NAMALWA (cell line): ENCODE measurements around the gene NPHP4.

Experiments
- DNase-seq: peaks from one replicate; pipeline ENCODE4 v3.0.0-alpha.2; 2015; ENCODE audit warnings: low spot score

NPHP4 gene

DNA sequence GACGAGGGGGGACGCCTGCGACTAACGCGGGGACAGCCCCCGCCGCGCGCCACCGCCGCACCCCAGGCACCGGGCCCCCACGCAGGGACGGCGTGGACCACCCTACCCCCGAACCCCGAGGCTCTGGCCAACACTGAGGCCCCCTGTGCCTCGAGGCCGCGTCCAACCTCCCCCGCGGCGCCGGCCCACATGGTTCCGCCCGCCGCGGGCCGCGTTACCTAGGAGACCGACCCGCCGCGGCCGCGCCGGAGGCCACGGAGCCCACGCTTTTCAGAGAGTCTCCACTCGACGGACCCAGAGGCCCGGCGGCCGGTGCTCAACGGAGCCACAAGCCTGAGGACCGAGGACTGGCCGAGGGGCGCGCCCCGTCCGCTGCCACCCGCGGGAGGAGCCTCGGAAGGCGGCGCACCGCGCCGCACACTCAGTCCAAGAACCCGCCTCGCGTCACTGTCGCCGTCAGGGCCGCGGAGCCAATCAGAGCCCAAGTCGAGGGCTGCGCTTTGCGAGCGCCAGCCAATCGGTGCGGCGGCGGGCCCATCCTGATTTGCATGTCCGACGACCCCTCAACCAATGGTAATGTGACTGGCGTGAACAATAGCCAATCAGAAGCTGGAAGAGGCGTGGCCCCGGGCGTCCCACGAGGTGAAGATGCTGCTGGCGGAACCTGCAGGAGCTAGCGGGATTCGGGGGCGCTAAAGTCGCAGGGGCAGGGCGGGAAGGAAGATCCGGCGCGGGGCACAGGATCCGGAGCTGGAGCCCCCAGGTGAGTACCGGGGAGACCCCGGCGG lies at the start of gene NPHP4:
Gene NPHP4, minus strand, starts transcription at position 400 of the 788 bp plus-strand sequence. CDS start 6,136 bp downstream, outside the sequence.
- DNase-seq: peak; percentile 100

DNA sequence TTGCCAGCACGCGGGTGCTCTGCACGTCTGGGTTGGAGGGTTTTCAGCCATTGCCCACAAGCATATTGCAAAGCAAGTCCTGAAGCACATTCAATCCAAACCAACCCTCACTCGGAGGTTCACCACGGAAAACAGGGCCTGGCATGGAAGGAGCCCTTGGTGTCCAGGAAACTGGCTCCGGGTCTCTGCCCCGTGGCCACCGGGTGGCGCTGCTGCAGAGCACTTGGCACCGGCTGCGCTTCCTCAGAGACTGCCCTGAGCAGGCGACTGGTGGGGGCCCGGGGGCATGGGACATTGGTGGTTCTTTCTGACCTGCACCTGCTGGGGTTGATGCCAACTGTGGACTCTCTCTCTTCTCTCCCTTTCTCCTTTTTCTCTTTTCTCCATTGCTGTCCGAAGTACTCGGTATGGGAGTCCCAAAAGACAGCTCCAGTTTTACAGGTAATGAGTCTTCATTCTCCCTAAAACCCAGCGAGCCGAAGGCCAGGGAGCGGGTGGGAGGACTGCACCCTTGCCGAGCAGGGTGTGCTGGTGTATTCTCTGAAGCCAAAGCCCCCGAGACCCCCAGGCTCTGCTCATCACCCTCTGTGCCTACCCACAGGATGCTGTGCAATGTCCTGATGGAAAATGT lies 49.3 kb upstream of the NPHP4 start:
- peak; percentile 46 for DNase-seq

DNA sequence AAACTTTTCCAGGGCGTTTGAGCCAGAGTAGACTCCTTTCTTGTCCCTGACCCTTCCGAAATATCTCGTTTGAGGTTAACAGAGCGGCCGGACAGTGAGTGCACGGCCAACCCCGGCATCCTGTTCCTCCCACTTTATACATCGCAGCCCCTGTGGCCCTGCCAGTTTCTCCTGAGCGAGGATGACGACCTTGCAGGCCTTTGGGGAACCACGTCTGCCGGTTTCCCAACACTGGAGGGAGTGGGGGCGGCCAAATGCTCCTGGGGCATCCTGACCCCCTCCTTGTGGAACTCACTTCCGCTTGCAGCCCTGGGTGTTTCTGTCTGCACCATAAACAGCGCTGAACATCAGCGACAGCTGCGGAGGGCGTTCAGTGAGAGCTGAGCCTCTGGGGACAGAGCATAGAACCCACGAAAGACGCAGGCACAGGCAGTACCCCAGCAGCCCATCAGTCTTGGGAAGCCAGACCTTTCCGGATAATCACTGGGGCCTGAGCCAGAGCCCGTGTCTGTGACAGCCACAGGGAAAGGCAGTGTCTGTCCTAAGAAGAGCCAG lies 48.7 kb upstream of the NPHP4 start:
- DNase-seq: no peak

DNA sequence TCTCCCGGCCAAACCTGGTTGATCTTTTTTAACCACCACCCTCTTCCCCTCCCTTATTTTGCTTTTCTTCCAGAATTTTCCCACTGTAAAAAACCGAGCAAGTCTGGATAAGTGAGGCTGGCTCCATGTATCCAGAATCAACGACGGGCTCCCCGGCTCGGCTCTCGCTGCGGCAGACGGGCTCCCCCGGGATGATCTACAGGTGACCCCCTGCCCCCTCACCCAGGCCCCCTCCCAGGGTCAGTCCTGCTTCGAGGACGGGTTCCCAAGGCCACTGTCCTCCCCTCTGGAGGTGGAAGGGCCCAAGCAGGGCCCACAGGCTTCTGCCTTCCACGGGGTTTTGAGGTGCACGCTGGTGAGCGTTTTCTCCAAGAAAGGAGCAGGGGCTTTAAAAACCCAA lies 48.2 kb upstream of the NPHP4 start:
- DNase-seq: no peak

DNA sequence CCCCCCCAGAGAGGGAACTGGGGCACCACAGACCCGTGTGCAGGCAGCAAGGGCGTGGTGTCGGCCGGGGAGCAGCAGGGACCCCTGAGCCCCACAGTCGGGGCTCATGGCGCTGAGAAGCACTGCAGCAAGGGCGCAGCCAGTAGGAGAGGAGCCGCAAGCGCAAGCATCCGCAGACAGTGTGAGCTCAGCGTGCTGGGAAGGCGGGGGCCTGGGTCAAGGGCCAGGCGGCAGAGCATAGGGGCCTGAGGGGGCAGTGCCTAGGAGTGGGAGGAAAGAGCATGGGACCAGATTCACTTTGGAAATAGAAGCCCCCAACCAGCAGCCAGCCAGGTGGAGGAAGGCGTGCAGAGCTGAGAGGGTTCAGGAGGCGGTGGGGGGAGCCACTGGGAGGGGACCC lies 46.8 kb upstream of the NPHP4 start:
- no peak for DNase-seq

DNA sequence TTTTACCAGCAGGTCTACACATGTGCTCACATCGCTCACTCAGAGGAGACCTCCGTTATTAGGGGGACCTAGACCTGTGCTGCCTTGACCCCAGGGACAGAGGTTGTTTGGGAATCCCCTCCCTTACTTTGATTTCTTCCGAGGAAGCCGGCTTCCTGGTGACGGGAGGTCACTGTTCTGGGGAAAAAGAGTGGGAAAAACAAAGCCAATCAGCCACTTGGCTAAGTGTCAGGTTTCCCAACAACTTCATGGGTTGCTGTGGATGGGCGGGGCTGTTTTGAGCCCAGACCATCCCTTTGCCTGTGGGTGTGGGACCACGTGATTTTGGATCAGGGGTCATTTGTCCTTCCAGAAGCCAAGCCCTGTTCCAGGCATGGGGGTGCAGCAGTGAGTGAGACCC lies 46.4 kb upstream of the NPHP4 start:
- DNase-seq: no peak

DNA sequence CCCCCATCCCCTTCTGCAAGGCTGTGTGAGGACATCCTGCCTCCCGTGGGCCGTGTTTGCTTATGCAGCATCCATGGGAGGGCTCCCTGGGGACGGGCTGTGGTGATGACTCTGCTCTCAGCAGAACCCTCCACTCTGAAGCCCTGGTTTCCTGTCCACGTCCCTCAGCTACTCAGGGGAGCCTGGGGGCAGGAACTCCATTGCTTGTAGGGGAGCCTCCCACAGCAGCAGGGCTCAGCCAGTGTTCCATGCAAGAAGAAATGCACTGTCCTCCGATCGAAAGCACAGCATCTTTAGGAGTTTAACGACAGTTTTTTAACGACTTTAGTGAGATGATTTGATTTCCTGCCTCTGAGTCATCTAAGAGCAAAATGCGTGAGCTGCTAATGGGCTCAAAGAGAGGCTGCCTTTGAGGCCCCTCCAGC lies 45.1 kb upstream of the NPHP4 start:
- peak; percentile 49 for DNase-seq

DNA sequence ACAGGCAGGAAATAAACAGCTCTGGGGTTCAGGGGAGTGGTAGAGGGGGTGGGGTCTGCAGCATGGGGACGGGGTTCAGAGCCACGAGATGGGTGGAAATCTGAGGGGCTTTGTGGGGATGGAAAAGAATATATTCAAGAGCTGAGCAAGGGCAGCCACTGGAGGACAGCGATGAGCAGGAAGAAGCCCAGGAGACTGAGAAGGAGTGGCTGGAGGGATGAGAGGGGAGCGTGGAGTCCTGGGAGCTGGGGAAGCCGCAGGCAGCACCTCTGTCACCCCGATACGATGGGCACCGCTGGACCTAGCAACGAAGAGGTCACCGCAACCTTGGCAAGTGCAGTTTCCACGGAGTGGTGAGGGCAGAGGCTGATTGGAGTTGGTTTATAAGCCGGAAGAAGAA lies 43.5 kb upstream of the NPHP4 start:
- no peak for DNase-seq

DNA sequence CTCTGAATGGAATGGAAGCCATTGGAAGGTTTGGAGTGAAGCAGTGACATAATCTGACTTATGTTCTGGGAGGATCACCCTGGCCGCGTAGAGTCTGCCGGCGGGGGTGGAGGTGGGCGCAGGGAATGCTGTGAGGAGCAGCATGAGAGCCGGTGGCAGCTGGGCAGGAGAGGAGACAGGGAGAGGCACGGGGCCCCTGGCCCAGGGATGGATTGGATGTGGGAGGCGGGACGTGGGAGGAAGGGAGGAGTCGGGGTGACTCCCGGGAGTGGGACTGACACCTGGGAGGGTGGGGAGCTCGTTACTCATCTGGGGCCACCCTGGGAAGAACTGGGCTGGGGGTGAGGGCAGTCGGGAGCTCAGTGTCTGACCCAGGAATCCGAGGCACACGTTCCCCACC lies 43.1 kb upstream of the NPHP4 start:
- no peak for DNase-seq

DNA sequence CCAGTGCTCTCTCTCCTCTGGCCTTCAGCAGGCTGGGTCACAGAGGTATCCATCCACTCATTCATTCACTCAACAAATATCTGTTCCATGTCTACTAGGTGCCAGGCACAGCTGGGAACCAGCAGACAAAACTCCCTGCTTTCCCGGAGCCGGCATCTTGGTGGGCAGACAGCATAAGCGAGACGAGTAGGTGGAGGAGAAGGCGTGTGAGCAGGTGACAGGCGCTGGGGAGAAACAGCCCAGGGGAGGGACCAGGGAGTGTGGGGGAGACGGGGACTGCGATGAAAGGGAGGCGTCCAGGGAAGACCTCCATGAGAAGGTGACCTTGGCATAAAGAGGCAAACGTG lies 42.5 kb upstream of the NPHP4 start:
- DNase-seq: no peak

DNA sequence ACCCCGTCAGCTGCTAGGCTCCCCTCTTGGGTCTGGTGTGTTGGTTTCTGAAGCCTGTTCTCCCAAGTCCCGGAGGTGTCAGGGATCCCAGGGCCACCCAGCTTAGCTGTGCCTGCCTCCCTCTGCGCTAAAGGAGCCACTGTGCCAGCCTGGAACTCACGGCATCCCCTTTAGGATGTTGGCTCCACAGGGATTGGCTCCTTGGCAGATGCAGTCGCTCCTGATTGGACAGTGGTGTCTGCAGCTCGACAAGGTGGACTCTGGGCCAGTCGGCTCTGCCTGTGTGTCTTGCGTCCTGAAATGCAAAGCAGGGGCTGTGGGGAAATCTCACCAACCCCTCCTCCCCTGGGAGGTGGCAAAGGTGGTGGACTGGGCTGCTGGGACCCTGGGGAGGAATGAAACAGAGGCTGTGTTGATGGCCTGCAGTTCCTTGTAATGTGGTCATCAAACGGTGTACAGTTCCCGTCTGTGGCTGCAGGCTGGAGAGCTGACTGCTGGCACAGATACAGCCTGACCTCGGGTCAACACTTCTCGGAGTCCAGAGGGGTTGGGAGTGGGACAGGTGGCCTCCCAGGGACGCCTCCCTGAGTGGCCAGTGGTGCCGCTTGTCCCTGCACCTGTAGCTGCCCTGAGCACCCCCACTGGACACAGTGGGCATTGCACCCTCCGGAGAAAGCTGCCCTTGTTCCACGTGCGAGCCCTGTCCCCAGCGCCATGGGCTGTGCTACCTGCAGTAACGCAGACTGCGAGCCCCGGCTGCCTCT lies 41.9 kb upstream of the NPHP4 start:
- DNase-seq: peak; percentile 49

DNA sequence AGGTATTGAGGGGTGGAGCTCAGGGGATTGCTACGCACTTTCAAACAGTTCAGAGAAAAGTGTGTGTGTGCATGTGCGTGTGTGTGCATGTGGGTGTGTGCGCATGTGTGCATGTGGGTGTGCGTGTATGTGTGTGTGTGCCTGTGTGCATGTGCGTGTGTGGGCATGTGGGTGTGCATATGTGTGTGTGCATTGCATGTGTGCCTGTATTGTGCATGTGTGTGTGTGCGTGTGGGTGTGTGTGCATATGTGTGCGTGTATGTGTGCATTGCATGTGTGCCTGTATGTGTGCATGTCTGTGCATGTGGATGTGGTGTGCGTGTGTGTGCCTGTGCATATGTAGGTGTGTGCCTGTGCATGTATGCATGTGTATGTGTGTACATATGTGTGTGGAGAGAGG lies 40.9 kb upstream of the NPHP4 start:
- DNase-seq: no peak

DNA sequence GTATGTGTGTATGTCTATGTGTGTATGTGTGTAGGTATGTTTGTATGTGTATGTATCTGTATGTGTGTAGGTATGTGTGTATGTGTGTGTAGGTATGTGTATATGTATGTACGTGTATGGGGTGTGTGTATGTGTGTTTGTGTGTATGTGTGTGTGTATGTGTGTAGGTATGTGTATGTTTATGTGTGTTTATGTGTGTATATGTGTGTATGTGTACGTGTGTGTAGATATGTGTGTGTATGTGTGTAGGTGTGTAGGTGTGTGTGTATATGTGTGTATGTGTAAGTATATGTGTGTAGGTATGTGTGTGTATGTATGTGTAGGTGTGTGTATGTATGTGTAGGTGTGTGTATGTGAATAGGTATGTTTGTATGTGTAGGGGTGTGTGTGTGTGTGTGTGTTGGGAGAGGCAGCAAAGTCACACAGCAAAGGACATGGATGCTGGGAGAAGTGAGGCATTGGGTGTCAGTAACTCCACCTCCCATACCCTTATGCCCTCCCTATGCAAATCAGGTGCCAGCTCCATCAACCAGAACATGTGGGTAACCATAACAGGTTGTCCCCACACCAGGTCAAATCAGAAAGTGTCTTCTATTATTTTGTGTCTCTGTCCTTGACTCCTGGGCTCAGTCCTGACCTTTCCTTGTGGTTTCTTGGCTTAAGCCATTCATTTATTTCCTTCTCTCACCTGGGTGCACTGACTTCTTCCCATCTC lies 38.5 kb upstream of the NPHP4 start:
- DNase-seq: peak; percentile 50

DNA sequence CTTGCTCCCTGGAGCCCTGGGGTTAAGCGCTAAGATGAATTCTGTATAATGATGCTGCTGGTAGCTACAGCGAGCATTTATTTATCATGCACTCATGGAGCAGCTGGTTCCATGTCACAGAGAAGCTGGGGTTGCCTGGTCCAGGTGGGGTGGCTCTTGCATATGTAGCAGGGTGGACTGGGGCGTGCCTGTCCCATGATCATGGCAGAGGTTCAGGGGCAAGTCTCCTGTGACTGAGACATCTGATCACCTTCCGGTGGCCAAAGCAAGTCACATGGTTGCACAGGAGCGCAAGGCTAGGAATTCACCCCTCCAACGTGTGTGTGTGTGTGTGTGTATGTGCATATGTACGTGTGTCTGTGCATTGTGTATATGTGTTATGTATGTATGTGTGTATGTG lies 37.9 kb upstream of the NPHP4 start:
- DNase-seq: no peak

DNA sequence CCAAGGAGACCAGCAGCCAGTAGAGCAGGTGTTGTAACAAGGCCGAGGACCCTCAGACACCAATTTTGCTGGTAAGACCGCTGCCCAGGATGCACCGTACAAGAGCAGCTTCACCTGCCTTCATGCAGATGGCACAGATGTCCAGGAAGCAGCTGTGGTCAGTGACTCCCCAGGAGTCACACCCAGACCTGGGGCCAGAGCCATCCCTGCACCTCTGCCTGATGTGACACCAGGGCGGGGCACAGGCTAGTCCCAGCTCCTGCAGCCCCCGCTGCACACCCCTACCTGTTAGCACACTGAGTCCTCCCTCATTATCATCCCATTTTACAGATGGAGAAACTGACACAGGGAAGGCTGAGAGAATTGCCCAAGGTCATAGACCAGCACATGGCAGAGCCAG lies 37.1 kb upstream of the NPHP4 start:
- DNase-seq: no peak

DNA sequence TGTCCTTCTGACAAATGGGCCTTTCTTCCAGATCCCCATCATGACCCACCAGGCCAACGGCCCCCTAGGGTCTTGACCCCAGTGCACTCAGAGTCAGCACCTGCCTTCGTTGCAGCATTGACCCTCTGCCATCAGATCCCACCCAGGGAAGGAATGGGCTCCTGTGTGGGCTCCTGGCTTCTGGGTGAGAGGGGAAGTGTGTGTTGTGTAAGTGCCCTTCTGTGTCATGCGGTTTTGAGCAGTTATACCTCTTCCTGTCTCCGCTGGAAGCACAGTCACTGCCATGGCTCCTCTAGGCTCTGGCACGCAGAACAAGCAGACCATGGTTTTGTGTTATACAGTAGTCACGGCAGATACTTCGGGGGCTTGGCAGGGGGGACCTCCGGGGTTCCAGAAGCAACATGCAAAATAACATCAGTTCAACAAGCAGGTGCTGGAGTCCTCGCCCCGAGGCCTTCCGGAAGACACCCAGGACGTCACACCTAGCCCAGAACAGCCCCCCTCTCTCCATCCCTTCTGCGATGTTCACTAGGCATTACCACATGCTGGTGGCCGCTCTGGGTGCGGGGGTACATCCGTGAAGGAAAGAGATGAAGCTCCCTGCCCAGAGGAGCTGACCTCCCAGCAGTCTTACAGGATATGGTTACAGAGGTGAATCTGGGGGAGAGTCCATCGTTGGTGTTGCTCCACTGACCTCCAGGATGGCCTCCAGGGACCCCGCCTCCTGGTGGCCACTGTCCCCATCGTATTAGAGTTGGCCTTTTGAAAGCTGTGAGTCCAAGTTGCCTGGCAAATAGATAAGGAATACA lies 36.0 kb upstream of the NPHP4 start:
- peak; percentile 68 for DNase-seq

DNA sequence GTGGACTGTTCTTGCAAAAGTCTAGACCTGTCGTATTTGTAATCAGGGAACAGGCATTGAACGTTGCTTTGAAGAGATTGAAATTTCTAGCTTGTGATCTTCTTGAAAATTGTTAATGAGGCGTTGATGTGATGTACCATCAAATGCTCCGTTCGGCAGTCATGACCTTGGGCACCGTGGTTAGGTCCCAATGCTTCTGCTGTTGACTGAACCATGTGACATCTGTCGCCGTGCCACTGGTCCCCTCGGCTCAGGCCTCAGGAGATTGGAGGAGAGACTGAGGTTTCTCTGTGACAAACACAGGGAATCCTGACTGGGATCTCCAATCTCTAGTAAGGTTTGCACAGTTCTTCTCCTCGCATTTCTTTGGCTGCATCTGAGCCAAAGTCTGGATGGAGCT lies 35.4 kb upstream of the NPHP4 start:
- peak; percentile 55 for DNase-seq

DNA sequence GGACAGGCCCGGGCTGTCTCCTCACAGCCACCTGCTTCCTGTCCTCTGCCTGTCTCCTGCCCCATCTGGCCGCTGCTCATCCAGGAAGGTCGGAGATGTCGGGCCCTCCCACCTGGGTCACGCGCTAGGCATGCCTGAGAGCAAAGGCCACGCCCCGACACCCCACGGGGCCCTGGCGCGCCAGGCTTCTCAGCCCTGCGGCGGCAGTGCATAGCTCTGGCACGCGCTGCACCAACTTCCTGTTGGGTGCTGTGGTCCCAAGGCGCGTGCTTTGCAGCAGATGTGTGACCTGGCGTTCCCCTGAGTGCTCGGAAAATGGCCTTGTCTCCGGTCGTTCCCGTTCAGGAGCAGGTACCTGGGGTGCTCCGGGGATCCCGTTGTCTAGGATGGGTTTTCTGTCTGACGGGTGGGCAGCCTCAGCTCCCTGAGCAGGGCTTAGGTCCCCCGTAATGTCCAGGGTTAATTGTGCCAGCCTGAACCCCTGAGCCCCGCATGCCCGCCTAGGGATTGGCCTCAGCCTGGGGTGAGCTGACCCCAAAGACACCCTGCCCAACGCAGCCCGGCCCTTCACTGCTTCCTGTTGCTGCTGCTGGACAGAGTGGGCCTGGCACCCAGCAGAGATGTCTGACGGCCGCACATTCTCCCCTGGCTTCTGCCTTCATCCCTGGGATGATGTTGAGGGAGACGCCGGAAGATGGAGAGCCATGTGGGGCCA lies 34.0 kb upstream of the NPHP4 start:
- peak; percentile 98 for DNase-seq

DNA sequence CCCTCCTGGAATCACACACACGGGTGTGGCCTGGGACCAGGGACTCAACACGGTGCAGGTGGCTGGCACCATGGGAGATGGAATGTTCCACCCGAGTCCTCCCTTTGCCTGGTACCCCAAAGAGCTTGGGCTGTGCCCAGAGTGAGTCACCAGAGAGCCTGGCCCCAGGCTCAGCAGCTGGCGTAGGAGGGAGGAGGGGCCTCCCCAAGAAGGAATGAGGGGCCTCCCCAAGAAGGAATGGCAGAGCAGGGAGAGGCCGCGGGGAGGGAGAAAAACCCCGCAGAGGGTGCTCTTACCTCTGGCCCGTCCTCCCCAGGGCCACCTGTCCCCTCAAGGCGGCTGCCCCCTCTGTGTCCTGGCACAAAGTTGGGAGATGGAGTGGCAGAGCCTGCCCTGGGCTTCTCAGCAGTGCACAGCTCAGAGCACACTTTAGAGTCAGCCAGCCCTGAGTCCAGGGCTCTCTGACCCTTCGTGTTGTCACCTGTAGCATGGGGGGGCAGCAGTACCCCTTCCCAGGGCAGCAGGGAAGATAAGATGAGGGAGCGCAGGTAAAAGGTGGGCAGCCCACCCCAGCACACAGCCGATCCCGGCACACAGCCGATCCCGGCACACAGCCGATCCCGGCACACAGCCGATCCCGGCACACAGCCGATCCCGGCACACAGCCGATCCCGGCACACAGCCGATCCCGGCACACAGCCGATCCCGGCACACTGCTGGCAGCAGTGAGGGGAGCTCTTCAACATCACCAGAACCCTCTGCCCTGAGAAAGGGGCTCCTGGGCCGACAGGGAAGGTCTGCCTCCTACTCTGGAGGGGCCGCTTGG lies 33.3 kb upstream of the NPHP4 start:
- DNase-seq: no peak

DNA sequence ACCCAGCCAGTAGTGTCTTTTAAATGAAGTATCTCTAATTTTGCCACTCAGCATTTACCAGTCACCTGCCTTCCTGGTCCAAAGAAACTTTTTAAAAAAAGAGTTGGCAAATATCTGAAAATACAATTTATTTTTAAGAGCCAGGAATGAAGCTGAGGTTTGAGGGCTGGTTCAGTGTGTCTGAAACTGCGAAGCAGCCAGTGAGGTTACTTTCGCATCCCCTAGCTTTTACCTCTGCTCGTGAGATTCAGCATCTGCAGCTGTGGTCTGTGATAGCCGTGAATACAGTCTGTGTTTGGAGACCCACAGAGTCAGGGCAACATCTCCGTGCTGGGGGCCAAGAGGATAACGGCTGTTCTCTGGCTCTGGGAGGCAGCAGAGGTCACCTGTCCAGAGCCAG lies 32.2 kb upstream of the NPHP4 start:
- DNase-seq: peak; percentile 41
